SJSA1 (cell line): Measurements from ENCODE around the gene RALY. TPM values are rescaled to one million over a fixed set of nuclear protein-coding genes. Genes with fewer than 3 reads are reported as not detected.

Source experiments
- DNase-seq, 2 experiments: peaks; one replicate each; pipeline ENCODE4 v3.0.0-alpha.2; 2015 to 2020; ENCODE audit warnings: low spot score in 2 of 2, low read depth in 1 of 2
- H3K27ac ChIP-seq: fragments of 250-450 bp; sonication (Bioruptor Pico); 2 replicates; pipeline ENCODE4 v1.5.1; 2020; ENCODE audit warnings: mild to moderate bottlenecking, moderate library complexity
- H3K27me3 ChIP-seq: fragments of 250-450 bp; sonication (Bioruptor Pico); replicated peaks from 2 replicates; pipeline ENCODE4 v1.5.1; 2020; ENCODE audit warnings: mild to moderate bottlenecking, moderate library complexity
- H3K36me3 ChIP-seq: fragments of 250-450 bp; sonication (Bioruptor Pico); 2 replicates; pipeline ENCODE4 v1.5.1; 2020; ENCODE audit warnings: mild to moderate bottlenecking
- H3K4me1 ChIP-seq: fragments of 250-450 bp; sonication (Bioruptor Pico); replicated peaks from 2 replicates; pipeline ENCODE4 v1.6.1; 2021; ENCODE audit warnings: mild to moderate bottlenecking
- H3K4me3 ChIP-seq: fragments of 250-450 bp; sonication (Bioruptor Pico); 2 replicates; pipeline ENCODE4 v1.5.1; 2020; ENCODE audit warnings: mild to moderate bottlenecking
- H3K9me3 ChIP-seq: fragments of 250-450 bp; sonication (Bioruptor Pico); replicated peaks from 2 replicates; pipeline ENCODE4 v1.5.1; 2020; ENCODE audit warnings: mild to moderate bottlenecking
- total RNA-seq: library from RNA; depleted of rRNA; stranded (reverse); fragments of >200 nt; shearing (Covaris generic); gene quantifications from 2 replicates; pipeline ENCODE4 v1.2.3, GENCODE V29; 2014; rRNA removed

RALY gene
- 120 and 160 TPM in 2 replicates for total RNA-seq

DNA sequence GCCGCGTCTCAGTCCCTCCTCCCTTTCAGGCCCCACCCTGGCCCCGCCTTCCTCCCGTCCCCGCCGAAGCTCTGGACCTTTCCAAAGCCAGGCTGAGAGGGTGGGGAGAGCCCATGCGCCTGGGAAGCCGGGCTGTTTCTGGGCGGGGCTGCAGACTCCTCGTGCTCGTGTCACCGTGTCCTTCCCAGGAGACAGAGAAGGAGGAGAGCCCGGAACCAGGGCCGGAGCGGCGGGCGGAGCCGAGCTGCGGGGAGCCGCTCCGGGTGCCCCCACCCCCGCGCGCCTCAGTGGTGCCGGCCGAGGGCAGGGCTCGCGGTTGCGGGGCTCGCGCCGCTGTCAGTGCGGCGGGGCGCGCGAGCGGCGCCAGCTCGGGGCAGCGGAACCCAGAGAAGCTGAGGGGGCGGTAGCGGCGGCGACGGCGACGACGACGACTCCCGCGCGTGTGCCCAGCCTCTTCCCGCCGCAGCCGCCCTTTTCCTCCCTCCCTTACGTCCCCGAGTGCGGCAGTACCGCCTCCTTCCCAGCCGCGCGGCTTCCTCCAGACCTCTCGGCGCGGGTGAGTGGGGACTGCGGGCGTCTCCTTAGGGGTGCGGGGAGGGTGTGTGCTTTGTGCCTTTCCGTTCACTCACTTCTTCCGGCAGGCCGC is at the start of gene RALY:
TSS of gene RALY (plus strand) at position 336 of the 646 bp plus-strand sequence. CDS start 78,164 bp downstream, outside the sequence.
- peak in 1 of 2 experiments; percentile 78 for DNase-seq
- H3K36me3 ChIP-seq = peaks cover 15% of the 10 kb centered on the region
- no peaks in the 10 kb centered on the region for H3K27me3 ChIP-seq
- no peaks in the 10 kb centered on the region for H3K9me3 ChIP-seq
- peak within 1 kb of the TSS; percentile 94 for H3K27ac ChIP-seq
- peak within 1 kb of the TSS; percentile 93 for H3K4me3 ChIP-seq
- H3K4me1 ChIP-seq = peaks cover 28% of the 10 kb centered on the region

DNA sequence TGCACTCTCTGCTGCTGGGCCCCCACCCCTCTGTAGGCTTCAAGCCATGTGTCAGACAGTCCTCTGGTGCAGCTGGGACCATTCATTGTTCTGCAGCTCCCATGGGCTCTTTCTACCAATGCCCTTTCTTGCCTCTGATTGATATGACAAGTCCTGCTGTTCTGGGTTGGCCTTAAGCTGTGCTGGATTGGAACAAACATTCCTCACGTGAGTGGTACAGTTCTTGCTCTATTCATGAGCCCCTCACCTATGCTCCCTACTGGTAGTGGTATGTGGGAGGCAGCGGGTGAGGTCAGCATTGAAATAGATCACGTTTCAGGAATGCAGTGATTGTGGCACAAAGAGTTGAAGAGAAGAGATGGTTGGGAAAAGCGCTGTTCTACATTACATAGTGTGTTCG is 48.8 kb upstream of the RALY start:
- Histone ChIP-seq H3K4me3 (no peak overlapping the region), H3K36me3 (no peaks in the 10 kb centered on the region), H3K9me3 (peaks cover 14% of the 10 kb centered on the region), H3K4me1 (no peaks in the 10 kb centered on the region), H3K27me3 (no peaks in the 10 kb centered on the region), H3K27ac (no peak overlapping the region)
- DNase-seq = no peak

DNA sequence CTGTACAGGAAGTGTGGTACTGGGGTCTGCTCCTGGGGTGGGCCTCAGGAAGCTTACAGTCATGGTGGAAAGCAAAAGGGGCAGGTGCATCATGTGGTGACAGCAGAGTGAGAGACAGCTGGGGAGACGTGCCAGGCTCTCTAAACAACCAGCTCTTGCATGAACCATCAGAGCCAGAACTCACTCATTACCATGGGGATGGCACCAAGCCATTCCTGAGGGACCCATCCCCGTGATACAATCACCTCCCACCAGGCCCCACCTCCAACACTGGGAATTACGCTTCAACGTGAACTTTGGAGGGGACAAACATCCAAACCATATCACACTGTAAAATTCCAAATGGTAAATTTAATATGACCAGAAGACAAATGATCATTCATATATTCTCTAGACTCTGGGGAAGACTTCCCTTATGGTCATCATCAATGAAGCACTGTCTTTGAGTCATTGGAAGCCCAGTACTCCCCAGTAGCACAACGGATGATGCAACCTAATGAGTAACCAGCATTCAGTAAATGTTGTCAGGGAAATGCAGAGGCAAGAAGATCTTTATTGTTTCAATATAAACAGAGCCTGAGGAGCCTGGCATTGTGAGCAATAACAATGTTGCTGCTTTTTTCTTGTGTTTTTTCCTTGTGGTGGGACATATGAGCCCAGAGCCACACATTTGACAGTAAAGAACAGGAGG is 48.2 kb upstream of the RALY start:
- Histone ChIP-seq H3K4me3 (no peak overlapping the region), H3K27me3 (no peaks in the 10 kb centered on the region), H3K4me1 (no peaks in the 10 kb centered on the region), H3K9me3 (peaks cover 14% of the 10 kb centered on the region), H3K36me3 (no peaks in the 10 kb centered on the region), H3K27ac (no peak overlapping the region)
- DNase-seq = no peak

DNA sequence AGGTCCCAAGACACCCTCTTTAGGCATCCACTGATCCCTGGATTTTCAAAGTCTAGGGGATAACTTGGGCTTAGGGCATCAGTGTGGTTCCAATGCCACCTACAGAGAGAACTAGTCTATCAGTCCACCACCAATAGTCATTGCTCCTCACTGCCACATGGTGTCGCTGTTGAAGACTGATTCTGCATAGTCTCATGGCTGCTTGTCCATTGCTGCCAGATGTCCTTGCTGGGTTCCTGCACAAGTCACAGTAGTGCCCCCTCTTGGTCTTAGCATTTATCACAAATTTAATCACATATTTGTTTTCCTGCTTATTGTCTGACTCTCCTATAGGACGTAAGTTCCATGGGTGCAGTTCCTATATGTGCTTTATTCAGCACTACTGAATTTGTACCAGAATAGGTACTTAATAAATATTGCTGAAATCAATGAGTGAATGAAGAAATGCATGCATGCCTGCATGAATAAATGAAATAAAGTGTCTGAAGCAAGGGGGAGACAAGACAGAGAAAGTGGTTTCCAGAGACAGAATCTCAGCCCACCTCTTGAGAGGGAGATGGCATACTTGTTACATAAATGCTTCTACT is 45.9 kb upstream of the RALY start:
- H3K9me3 ChIP-seq = peaks cover 14% of the 10 kb centered on the region
- no peaks in the 10 kb centered on the region for H3K27me3 ChIP-seq
- H3K27ac ChIP-seq = no peak overlapping the region
- no peak overlapping the region for H3K4me3 ChIP-seq
- no peaks in the 10 kb centered on the region for H3K36me3 ChIP-seq
- no peaks in the 10 kb centered on the region for H3K4me1 ChIP-seq
- no peak for DNase-seq

DNA sequence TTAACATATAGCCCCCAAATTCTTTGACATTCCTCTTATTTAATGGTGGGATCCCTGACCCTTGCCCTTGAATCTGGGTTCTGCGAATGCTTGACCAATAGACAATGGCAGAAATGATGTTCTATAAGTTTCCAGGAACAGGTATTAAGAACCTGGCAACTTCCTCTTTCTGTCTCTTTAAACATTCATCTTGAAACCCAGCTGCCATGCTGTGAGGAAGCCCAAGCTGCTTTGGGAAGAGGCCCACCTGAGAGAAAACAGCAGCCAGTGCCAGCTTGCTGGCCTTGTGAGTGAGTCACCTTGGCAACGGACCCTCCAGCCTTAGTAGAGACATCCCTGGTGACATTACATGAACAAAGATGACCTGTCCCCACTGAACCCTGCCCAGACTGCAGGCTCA is 45.2 kb upstream of the RALY start:
- Histone ChIP-seq H3K4me3 (no peak overlapping the region), H3K36me3 (no peaks in the 10 kb centered on the region), H3K27ac (no peak overlapping the region), H3K27me3 (no peaks in the 10 kb centered on the region), H3K9me3 (peaks cover 14% of the 10 kb centered on the region), H3K4me1 (no peaks in the 10 kb centered on the region)
- DNase-seq = no peak

DNA sequence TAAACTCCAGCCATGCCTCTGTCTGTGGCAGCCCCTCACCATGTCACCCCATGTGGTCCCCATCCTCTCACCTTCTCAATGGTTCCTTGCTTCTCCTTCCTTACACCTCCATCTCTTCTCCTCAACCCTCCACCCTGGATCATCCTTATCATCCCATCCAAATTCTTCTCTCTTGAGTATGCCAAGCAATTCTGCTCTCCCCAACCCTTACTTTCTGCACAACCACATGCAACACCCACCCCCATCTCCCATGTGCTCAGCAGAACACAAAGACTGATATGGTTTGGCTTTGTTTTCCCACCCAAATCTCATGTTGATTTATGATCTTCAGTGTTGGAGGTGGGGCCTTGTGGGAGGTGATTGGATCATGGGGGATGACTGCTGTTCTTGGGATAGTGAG is 42.5 kb upstream of the RALY start:
- no peaks in the 10 kb centered on the region for H3K36me3 ChIP-seq
- no peaks in the 10 kb centered on the region for H3K4me1 ChIP-seq
- no peak overlapping the region for H3K4me3 ChIP-seq
- H3K9me3 ChIP-seq = peaks cover 14% of the 10 kb centered on the region
- H3K27me3 ChIP-seq = no peaks in the 10 kb centered on the region
- no peak overlapping the region for H3K27ac ChIP-seq
- DNase-seq = no peak

DNA sequence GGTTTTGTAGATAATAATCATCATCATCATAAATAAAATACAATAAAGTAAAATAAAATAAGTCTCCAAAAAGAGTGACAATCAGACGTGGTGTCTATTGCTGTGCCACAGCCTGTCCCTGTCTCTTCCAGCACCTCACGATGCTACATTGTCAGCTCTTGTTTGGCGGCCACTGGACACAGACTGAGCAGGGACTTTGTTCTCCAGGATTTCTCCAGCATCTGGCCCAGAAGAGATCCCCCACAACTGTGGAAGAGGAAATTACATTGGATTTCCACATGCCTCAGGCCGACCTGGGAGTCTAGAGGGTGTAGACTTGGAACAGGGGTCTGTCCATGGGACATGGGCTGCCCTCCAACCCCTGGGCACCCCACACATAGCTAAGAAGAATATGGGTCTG is 39.2 kb upstream of the RALY start:
- Histone ChIP-seq H3K9me3 (no peaks in the 10 kb centered on the region), H3K27me3 (no peaks in the 10 kb centered on the region), H3K4me1 (no peaks in the 10 kb centered on the region), H3K4me3 (no peak overlapping the region), H3K36me3 (no peaks in the 10 kb centered on the region), H3K27ac (no peak overlapping the region)
- no peak for DNase-seq

DNA sequence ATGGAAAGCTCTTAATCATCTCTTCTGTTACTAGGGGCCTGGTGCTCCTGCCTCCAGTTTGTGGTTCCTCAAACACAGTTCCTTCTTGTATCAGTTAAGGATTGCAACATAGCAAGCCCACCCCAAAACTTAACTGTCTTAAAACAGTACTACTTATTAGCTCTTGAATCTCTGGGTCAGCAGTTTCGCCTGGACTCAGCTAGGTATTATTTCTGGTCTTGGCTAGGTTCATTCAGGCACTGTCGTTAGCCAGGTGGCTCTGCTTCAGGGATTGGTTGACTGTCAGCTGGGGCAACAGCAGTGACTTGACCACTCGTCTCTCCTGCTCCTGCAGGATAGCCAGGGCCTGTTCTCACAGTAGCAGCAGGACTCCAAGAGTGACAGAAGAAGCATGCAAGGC is 30.0 kb upstream of the RALY start:
- no peak for DNase-seq
- Histone ChIP-seq H3K9me3 (no peaks in the 10 kb centered on the region), H3K36me3 (no peaks in the 10 kb centered on the region), H3K27ac (no peak overlapping the region), H3K27me3 (no peaks in the 10 kb centered on the region), H3K4me3 (no peak overlapping the region), H3K4me1 (no peaks in the 10 kb centered on the region)

DNA sequence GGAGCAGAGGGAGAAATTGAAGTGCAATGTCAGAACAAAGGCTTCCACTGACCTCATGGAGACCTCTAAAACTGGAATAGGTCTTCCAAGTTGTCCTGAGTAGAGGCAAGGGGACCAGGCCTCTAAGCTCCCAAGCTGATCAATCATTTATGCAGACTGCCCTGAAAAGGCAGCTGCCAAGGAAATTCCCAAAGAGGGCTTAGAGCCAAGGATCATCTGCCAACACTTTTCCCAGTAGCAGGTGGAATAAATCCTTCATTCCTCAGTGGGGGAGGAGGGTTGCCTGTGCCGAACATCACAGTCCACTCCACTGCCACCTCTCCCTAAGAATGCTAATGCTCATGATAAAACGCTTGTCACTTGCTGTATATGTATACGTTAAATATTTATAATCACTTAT is 29.3 kb upstream of the RALY start:
- H3K36me3 ChIP-seq = no peaks in the 10 kb centered on the region
- H3K27ac ChIP-seq = no peak overlapping the region
- H3K4me3 ChIP-seq = no peak overlapping the region
- no peak for DNase-seq
- H3K27me3 ChIP-seq = no peaks in the 10 kb centered on the region
- H3K4me1 ChIP-seq = no peaks in the 10 kb centered on the region
- no peaks in the 10 kb centered on the region for H3K9me3 ChIP-seq

DNA sequence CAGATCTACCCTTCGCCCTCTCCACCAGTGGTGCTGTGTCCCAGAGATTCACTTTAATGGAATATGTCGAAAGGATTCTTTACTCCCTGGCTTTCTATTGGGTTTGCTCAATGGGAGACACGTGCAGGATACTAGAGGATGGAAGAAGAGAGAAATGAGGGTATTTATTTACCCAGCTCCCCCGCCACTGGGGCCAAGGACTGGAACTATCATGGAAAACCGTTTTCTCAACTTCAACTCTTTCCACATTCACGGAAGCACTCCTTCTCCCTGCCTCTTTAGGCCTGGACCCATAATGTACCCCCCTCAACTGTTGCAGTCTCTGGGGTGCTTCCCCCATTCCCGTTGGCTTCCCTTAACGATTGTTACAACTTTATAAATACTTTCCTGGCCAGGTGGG is 26.6 kb upstream of the RALY start:
- Histone ChIP-seq H3K4me1 (no peaks in the 10 kb centered on the region), H3K9me3 (no peaks in the 10 kb centered on the region), H3K4me3 (no peak overlapping the region), H3K27ac (no peak overlapping the region), H3K27me3 (no peaks in the 10 kb centered on the region), H3K36me3 (no peaks in the 10 kb centered on the region)
- no peak for DNase-seq

DNA sequence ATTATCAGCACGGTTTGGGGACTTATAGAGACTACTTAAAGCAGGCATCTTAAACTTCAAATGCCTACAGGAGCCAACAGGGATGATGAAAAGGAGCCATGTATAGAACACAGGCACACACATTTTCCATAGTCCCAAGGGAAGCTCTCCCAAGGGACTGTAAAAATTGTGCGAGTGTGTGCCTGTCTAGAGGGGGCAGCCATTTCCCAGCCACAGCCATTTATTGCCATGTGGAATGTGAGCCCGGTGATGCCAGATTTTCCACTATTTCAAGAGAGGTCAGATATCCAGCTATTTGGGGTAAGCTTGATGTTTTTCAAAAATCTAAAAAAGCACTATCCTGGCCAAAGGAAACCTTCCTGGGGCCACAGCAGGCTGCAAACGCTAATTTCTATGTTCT is 24.1 kb upstream of the RALY start:
- Histone ChIP-seq H3K4me1 (no peaks in the 10 kb centered on the region), H3K27ac (no peak overlapping the region), H3K9me3 (no peaks in the 10 kb centered on the region), H3K36me3 (no peaks in the 10 kb centered on the region), H3K27me3 (no peaks in the 10 kb centered on the region), H3K4me3 (no peak overlapping the region)
- no peak for DNase-seq

DNA sequence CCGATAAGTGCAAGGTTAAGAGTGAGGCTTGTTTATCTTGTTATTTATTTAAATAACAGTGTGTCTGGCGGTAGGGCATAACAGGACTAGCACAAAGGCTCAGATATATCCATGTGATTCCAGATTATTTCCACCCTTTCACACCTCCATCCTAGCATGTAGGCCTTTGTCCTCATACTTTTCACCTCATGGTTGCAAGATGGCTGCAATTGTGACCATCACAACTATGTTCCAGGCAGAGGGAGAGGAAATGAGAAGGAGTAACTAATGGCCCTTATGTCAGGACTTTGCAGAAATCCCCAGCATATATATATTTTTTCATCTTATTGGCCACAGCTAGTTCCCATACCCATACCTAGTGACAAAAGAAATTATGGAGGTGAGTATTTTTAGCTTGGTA is 23.5 kb upstream of the RALY start:
- Histone ChIP-seq H3K9me3 (no peaks in the 10 kb centered on the region), H3K27me3 (no peaks in the 10 kb centered on the region), H3K36me3 (no peaks in the 10 kb centered on the region), H3K4me1 (no peaks in the 10 kb centered on the region), H3K27ac (no peak overlapping the region), H3K4me3 (no peak overlapping the region)
- DNase-seq = no peak

DNA sequence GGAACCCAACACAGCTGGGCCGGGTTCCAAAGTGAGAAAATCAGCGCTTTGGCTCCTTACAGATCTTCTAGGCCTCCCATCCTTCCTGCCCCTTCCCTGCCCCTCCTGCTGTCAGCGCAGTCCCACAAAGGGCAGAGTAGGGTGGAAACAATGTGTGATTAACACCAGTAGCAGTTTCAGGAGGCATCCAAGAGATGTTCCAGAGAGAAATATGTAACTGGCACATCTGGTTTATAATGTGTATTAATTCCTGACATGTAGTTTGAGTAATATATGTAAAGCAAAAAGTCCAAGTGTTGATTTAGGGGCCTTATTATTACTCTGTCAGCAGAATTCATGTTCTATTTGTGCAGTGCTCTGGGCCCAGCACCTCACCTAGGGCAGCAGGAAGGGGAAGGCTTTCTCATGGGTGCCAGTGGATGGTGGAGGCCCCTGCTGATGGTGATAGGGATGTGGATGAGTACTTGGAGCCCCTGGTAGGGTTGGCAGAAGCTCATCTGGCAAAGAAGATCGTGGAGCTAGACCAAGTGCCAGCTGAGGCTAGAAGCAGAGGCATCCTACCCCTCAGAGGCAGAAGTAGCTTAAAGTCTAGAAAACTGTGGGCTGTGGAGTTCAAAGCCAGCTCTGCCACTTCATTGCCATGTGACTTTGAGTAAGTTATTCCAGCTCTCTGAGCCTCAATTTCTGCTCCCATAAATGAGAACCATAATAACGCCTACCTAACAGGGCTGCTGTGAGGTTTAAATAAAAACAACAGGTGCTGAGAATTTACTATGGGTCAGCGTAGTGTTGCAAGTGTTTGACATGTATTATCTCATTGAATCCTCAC is 22.4 kb upstream of the RALY start:
- no peaks in the 10 kb centered on the region for H3K36me3 ChIP-seq
- no peak for DNase-seq
- H3K4me1 ChIP-seq = no peaks in the 10 kb centered on the region
- no peaks in the 10 kb centered on the region for H3K9me3 ChIP-seq
- H3K27ac ChIP-seq = no peak overlapping the region
- H3K27me3 ChIP-seq = no peaks in the 10 kb centered on the region
- no peak overlapping the region for H3K4me3 ChIP-seq

DNA sequence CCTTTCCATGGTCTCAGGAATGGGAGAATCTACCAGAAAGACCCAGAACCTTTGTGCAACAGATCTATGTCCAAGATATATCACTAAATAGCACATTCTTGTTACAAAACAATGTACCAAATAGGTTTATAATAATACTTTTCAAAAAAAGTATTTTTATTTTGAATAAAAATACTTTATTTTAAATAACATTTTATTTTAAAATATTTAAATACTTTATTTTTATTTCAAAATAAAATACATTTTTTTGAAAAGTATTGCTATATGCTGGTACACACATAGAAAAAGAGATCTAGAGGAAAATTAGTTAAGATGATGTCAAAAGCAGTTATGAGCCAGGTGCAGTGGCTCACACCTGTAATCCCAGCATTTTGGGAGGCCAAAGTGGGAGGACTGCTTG is 16.8 kb upstream of the RALY start:
- Histone ChIP-seq H3K4me1 (no peaks in the 10 kb centered on the region), H3K4me3 (no peak overlapping the region), H3K27ac (no peak overlapping the region)

More for the DNA sequence above, 16.8 kb upstream of the RALY start:
- peaks cover 7% of the 10 kb centered on the region; the same call in 1 of the 2 replicates for H3K27me3 ChIP-seq
- no peaks in the 10 kb centered on the region for H3K36me3 ChIP-seq
- no peaks in the 10 kb centered on the region for H3K9me3 ChIP-seq
- DNase-seq = no peak
